Measurements from ENCODE around the gene ALKBH3. TPM values are rescaled to one million over a fixed set of nuclear protein-coding genes. Genes with fewer than 3 reads are reported as not detected.

The ALKBH3 gene
- total and polyA plus RNA-seq, 2 of the 13 experiments (the other 11 are each of a cell fraction or from before 2014, with no cell fraction given): 17.8 to 36.1 TPM

GRCh38 chr11:43943931-43944751 lies 63.5 kb downstream of the ALKBH3 start:
- H3K4me1 ChIP-seq (ENCODE audit: insufficient read depth, low read length): peaks cover 17% of the 10 kb centered on the region
- no peak for ATAC-seq
- no peak overlapping the region for H3K4me3 ChIP-seq (replicated peaks in 1 of 3; ENCODE audit: insufficient read depth in 1 of 3, low read depth in 2 of 3, low read length in 3 of 3)
- H3K9me3 ChIP-seq (ENCODE audit: low read length): no peaks in the 10 kb centered on the region
- intact Hi-C loops (cut with micrococcal nuclease; ENCODE audit: unreplicated experiment) (loop anchor here (1.0 to 5.0 kb wide), 2 partner anchors 54 to 93 kb away; no protein-coding TSS in a partner anchor), in situ Hi-C loops (cut with HindIII; ENCODE audit: extremely low pct_ligation_motif_present, low pct_unique_long_range_greater_than_20kb) (loop anchor here (5.0 kb wide), 1 partner anchor 62 kb away; the partner anchor contains the start of gene ALKBH3)
- 40% methylated on average over 21 of the region's 54 CpGs for WGBS (ENCODE audit: low lambda C conversion rate)
- no peak overlapping the region for H2AFZ ChIP-seq (ENCODE audit: low read length)
- H3K9ac ChIP-seq (ENCODE audit: insufficient read depth, low read depth, low read length): no peak overlapping the region
- DNase-seq (ENCODE audit: low spot score): no peak
- no peaks in the 10 kb centered on the region for H3K79me2 ChIP-seq (ENCODE audit: insufficient read depth, low read length)
- no peak for FAIRE-seq
- H3K27ac ChIP-seq (ENCODE audit: extremely low read length, insufficient read depth, low read length): no peak overlapping the region
- TF ChIP-seq ZNF367 (CRISPR knock-in tag; IDR thresholded peaks at IDR 0.05; ENCODE audit: borderline replicate concordance): no peak
- 0 out of 2 replicates have a peak, but pooled peaks have one; percentile 24 for TF ChIP-seq ZNF800 (CRISPR knock-in tag; IDR thresholded peaks at IDR 0.05)
- TF ChIP-seq HNRNPLL (IDR thresholded peaks at IDR 0.05; ENCODE audit: low read depth, low read length, poor library complexity, severe bottlenecking): peak; percentile 33
- no peak for TF ChIP-seq ZNF513 (CRISPR knock-in tag; conservative IDR thresholded peaks at IDR 0.05)
- peaks cover 2% of the 10 kb centered on the region; the same call in 1 of the 2 replicates for H4K20me1 ChIP-seq (ENCODE audit: insufficient read depth, low read length)
- ChIA-PET POLR2A (no interaction called here), CTCF (ENCODE audit: low intra/inter-chr PET ratio, low total read pairs) (interaction anchor here (2.8 kb wide), 1 partner anchor 54 kb away, joined by 31 read pairs; no protein-coding TSS in a partner anchor)
- H3K36me3 ChIP-seq (replicated peaks in 1 of 2; ENCODE audit: control insufficient read depth in 1 of 2, insufficient read depth in 2 of 2, low read length in 2 of 2): no peaks in the 10 kb centered on the region
- peaks cover 11 to 43% of the 10 kb centered on the region in 2 experiments for H3K27me3 ChIP-seq (ENCODE audit: control insufficient read depth in 1 of 2, insufficient read depth in 2 of 2, low read length in 2 of 2)
- H3K4me2 ChIP-seq (ENCODE audit: low read depth, low read length): peak overlapping the region; percentile 78
- no TSS peak for BruUV-seq (replicated peaks)
